HEK293 (cell line): ENCODE results near the gene GPAM.

Experiments used
- CTCF ChIA-PET: fragments of 350-600 bp; formaldehyde crosslinking; extraction: SDS; loops from one replicate; lab custom pipeline; 2021; ENCODE audit warnings: antibody characterized with exemption; lab: Yijun Ruan, JAX
- POLR2A ChIA-PET: fragments of 300-600 bp; formaldehyde crosslinking; extraction: SDS; loops from one replicate; lab custom pipeline; 2020; ENCODE audit warnings: antibody characterized with exemption, inconsistent platforms; lab: Yijun Ruan, JAX
- H3K27ac ChIP-seq: fragments of 200-500 bp; sonication (Bioruptor generic); 2 replicates; pipeline ENCODE4 v1.5.1; 2014; ENCODE audit warnings: low read depth, low read length, control low read depth, inconsistent platforms; ENCODE audit errors: extremely low read depth
- H3K36me3 ChIP-seq, 2 experiments: fragments of 200-500 bp in 1 of 2; sonication (Bioruptor generic) in 1 of 2; 1 replicate in 1 of 2; 2 replicates in 1 of 2; pipeline ENCODE4 v1.5.1; 2014 to 2017; ENCODE audit warnings: inconsistent platforms in 2 of 2, low read length in 2 of 2; ENCODE audit not compliant: control insufficient read depth in 2 of 2, insufficient read depth in 1 of 2
- H3K4me1 ChIP-seq: fragments of 200-500 bp; sonication (Bioruptor generic); 2 replicates; pipeline ENCODE4 v1.5.1; 2014; ENCODE audit warnings: mild to moderate bottlenecking, low read length, inconsistent platforms; ENCODE audit not compliant: control insufficient read depth, insufficient read depth
- H3K4me3 ChIP-seq: 2 replicates; pipeline ENCODE4 v1.5.1; 2011; ENCODE audit warnings: low read depth, mild to moderate bottlenecking, control low read depth, low read length, moderate library complexity
- H3K9me3 ChIP-seq: fragments of 200-500 bp; sonication (Bioruptor generic); 2 replicates; pipeline ENCODE4 v1.5.1; 2014; ENCODE audit warnings: low read depth, low read length, inconsistent platforms; ENCODE audit not compliant: control insufficient read depth, insufficient read depth
- SP2 ChIP-seq: fragments of 450-650 bp; formaldehyde crosslinking; IDR thresholded peaks from 2 replicates; pipeline ENCODE4 v1.5.1; 2016; ENCODE audit warnings: missing biosample characterization, missing genetic modification characterization
- ZBTB17 ChIP-seq: fragments of 450-650 bp; formaldehyde crosslinking; IDR thresholded peaks from 2 replicates; pipeline ENCODE4 v1.5.1; 2016; ENCODE audit warnings: missing biosample characterization, missing genetic modification characterization
- ZBTB20 ChIP-seq: fragments of 450-650 bp; formaldehyde crosslinking; IDR thresholded peaks from 2 replicates; pipeline ENCODE4 v1.5.1; 2016; ENCODE audit warnings: missing biosample characterization, missing genetic modification characterization
- ZNF184 ChIP-seq: fragments of 450-650 bp; IDR thresholded peaks from 2 replicates; pipeline ENCODE4 v1.5.1; 2018; ENCODE audit warnings: missing biosample characterization, mild to moderate bottlenecking, missing genetic modification characterization
- ZNF239 ChIP-seq: fragments of 450-650 bp; formaldehyde crosslinking; IDR thresholded peaks from 2 replicates; pipeline ENCODE4 v1.5.1; 2016; ENCODE audit warnings: missing biosample characterization, missing genetic modification characterization
- ZNF248 ChIP-seq: fragments of 450-650 bp; formaldehyde crosslinking; IDR thresholded peaks from 2 replicates; pipeline ENCODE4 v1.5.1; 2017; ENCODE audit warnings: missing biosample characterization, missing genetic modification characterization
- ZNF266 ChIP-seq: fragments of 450-650 bp; formaldehyde crosslinking; IDR thresholded peaks from 2 replicates; pipeline ENCODE4 v1.5.1; 2016; ENCODE audit warnings: missing biosample characterization, missing genetic modification characterization, low read depth
- ZNF324 ChIP-seq: fragments of 450-650 bp; formaldehyde crosslinking; IDR thresholded peaks from 2 replicates; pipeline ENCODE4 v1.5.1; 2016; ENCODE audit warnings: missing biosample characterization, missing genetic modification characterization
- ZNF426 ChIP-seq: fragments of 450-650 bp; formaldehyde crosslinking; IDR thresholded peaks from 2 replicates; pipeline ENCODE4 v1.5.1; 2017; ENCODE audit warnings: missing biosample characterization, missing genetic modification characterization, mild to moderate bottlenecking, inconsistent platforms, moderate library complexity
- ZNF548 ChIP-seq: fragments of 450-650 bp; formaldehyde crosslinking; IDR thresholded peaks from 2 replicates; pipeline ENCODE4 v1.5.1; 2016; ENCODE audit warnings: missing biosample characterization, missing genetic modification characterization
- ZNF549 ChIP-seq: fragments of 450-650 bp; IDR thresholded peaks from 2 replicates; pipeline ENCODE4 v1.5.1; 2018; ENCODE audit warnings: missing biosample characterization, missing genetic modification characterization, mild to moderate bottlenecking, inconsistent platforms, moderate library complexity
- ZNF558 ChIP-seq: fragments of 450-650 bp; formaldehyde crosslinking; IDR thresholded peaks from 2 replicates; pipeline ENCODE4 v1.5.1; 2016; ENCODE audit warnings: missing biosample characterization, missing genetic modification characterization
- ZNF792 ChIP-seq: fragments of 450-650 bp; formaldehyde crosslinking; IDR thresholded peaks from 2 replicates; pipeline ENCODE4 v1.5.1; 2016; ENCODE audit warnings: missing biosample characterization, missing genetic modification characterization
- TF ChIP-seq, protein P1 (sequence below): fragments of 450-650 bp; formaldehyde crosslinking; IDR thresholded peaks from 2 replicates; pipeline ENCODE4 v1.5.1; 2017; ENCODE audit warnings: missing biosample characterization, missing genetic modification characterization
- TF ChIP-seq, protein P2 (sequence below): fragments of 450-650 bp; formaldehyde crosslinking; IDR thresholded peaks from 2 replicates; pipeline ENCODE4 v1.5.0; 2017; ENCODE audit warnings: missing biosample characterization, missing genetic modification characterization, borderline replicate concordance
- TF ChIP-seq, protein P3 (sequence below): IDR thresholded peaks from 2 replicates; pipeline ENCODE4 v1.6.1; 2011; ENCODE audit warnings: mild to moderate bottlenecking, low read depth, low read length, borderline replicate concordance
- TF ChIP-seq, protein P4 (sequence below): fragments of 450-650 bp; formaldehyde crosslinking; IDR thresholded peaks from 2 replicates; pipeline ENCODE4 v1.5.1; 2016; ENCODE audit warnings: missing biosample characterization, missing genetic modification characterization
- TF ChIP-seq, protein P5 (sequence below): fragments of 450-650 bp; formaldehyde crosslinking; IDR thresholded peaks from 2 replicates; pipeline ENCODE4 v1.5.1; 2016; ENCODE audit warnings: missing biosample characterization, missing genetic modification characterization
- TF ChIP-seq, protein P6 (sequence below): fragments of 450-650 bp; formaldehyde crosslinking; IDR thresholded peaks from 2 replicates; pipeline ENCODE4 v1.5.1; 2016; ENCODE audit warnings: missing biosample characterization, missing genetic modification characterization, borderline replicate concordance

The GPAM gene

DNA sequence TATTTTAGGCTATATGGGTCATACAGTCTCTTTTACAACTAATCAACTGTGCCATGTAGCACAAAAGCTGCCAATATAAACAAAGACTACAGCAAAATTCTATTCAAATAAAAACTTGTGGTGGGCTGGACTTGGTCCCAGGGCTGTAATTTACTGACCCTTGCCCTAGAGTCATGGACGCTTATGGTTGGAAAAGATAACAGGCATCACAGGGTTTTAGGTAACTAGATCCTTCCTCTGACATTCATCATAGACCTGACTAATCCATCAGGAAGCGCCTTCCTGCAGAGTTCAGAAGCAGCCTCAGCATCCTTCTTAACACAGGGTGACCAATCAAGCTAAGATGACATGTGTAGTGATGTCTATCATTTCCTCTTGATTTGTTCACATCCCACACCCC is 40.2 kb upstream of the GPAM start:
- ChIA-PET POLR2A (no interaction called here), CTCF (no interaction called here)
- no peaks in the 10 kb centered on the region for H3K9me3 ChIP-seq

DNA sequence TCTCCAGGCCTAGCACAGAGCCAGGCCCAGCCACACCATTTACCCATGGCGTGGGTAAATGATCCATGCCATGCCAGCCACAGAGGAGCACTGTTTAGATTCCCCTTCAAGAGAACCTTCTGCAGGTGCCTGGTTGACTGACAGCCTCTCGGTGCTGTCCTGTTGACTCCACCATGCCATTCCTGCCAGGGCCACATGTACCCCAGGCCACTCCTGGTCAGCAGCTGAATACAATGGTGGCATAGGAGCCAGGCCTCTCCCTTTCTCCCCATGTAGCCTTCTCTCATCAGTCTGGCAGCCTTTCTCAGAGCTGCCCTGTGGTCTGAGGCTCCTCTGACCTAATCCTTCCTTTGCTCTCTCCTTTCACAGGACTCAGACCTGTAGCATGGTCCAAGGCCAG is 39.2 kb upstream of the GPAM start:
- CTCF ChIA-PET: interaction anchor here (0.6 kb wide), 1 partner anchor 1146 kb away, joined by 6 read pairs; the partner anchor contains the start of gene ADRA2A
- no peak overlapping the region for H3K27ac ChIP-seq
- H3K9me3 ChIP-seq: no peaks in the 10 kb centered on the region
- no peaks in the 10 kb centered on the region for H3K36me3 ChIP-seq
- H3K4me1 ChIP-seq: no peaks in the 10 kb centered on the region; the same call in 1 of the 2 replicates
- TF ChIP-seq ZNF248 (no peak), ZNF792 (tag by site-specific recombination) (no peak), SP2 (tag by site-specific recombination) (no peak)
- TF ChIP-seq, all 188 proteins: peak for 0
- H3K4me3 ChIP-seq: no peak overlapping the region
- POLR2A ChIA-PET: no interaction called here

More for the DNA sequence above, 40.2 kb upstream of the GPAM start:
- Histone ChIP-seq H3K36me3 (no peaks in the 10 kb centered on the region), H3K27ac (no peak overlapping the region), H3K4me3 (no peak overlapping the region)
- TF ChIP-seq ZNF266: no peak
- TF ChIP-seq ZBTB17 (tag by site-specific recombination): peak; percentile 29; the same call in 1 of the 2 replicates
- TF ChIP-seq, protein P1, sequence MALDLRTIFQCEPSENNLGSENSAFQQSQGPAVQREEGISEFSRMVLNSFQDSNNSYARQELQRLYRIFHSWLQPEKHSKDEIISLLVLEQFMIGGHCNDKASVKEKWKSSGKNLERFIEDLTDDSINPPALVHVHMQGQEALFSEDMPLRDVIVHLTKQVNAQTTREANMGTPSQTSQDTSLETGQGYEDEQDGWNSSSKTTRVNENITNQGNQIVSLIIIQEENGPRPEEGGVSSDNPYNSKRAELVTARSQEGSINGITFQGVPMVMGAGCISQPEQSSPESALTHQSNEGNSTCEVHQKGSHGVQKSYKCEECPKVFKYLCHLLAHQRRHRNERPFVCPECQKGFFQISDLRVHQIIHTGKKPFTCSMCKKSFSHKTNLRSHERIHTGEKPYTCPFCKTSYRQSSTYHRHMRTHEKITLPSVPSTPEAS (tag by site-specific recombination): no peak
- peak; percentile 81 for TF ChIP-seq ZNF558 (tag by site-specific recombination)
- no peak for TF ChIP-seq ZNF549
- TF ChIP-seq, all 188 proteins: peak for 2
- no peaks in the 10 kb centered on the region; the same call in 1 of the 2 replicates for H3K4me1 ChIP-seq

DNA sequence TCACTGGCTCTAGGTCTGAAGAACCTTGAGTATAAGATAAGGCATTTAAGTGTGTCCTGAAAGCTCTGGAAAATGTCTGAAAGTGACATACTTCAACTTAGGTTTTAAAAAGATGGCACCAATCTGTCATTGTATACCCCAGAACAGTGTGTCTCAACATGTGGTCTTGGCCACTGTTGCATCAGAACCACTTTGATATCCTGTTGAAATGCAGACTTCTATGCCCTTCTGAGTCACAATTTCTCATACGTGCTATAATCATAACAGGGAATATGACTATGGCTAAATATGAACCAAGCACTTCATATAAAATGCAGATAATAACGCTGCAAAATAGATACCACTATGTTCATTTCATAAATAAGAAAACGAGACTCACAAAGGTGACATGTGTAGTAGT is 38.0 kb upstream of the GPAM start:
- Histone ChIP-seq H3K4me1 (no peaks in the 10 kb centered on the region; the same call in 1 of the 2 replicates), H3K36me3 (no peaks in the 10 kb centered on the region), H3K27ac (no peak overlapping the region), H3K4me3 (no peak overlapping the region), H3K9me3 (no peaks in the 10 kb centered on the region)
- POLR2A ChIA-PET: no interaction called here
- CTCF ChIA-PET: no interaction called here
- TF ChIP-seq, protein P2, sequence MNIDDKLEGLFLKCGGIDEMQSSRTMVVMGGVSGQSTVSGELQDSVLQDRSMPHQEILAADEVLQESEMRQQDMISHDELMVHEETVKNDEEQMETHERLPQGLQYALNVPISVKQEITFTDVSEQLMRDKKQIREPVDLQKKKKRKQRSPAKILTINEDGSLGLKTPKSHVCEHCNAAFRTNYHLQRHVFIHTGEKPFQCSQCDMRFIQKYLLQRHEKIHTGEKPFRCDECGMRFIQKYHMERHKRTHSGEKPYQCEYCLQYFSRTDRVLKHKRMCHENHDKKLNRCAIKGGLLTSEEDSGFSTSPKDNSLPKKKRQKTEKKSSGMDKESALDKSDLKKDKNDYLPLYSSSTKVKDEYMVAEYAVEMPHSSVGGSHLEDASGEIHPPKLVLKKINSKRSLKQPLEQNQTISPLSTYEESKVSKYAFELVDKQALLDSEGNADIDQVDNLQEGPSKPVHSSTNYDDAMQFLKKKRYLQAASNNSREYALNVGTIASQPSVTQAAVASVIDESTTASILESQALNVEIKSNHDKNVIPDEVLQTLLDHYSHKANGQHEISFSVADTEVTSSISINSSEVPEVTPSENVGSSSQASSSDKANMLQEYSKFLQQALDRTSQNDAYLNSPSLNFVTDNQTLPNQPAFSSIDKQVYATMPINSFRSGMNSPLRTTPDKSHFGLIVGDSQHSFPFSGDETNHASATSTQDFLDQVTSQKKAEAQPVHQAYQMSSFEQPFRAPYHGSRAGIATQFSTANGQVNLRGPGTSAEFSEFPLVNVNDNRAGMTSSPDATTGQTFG (tag by site-specific recombination): no peak
- TF ChIP-seq ZNF548 (tag by site-specific recombination): no peak
- TF ChIP-seq ZNF239: no peak
- TF ChIP-seq ZNF426: no peak
- no peak for TF ChIP-seq ZNF184 (tag by site-specific recombination)
- TF ChIP-seq, protein P3, sequence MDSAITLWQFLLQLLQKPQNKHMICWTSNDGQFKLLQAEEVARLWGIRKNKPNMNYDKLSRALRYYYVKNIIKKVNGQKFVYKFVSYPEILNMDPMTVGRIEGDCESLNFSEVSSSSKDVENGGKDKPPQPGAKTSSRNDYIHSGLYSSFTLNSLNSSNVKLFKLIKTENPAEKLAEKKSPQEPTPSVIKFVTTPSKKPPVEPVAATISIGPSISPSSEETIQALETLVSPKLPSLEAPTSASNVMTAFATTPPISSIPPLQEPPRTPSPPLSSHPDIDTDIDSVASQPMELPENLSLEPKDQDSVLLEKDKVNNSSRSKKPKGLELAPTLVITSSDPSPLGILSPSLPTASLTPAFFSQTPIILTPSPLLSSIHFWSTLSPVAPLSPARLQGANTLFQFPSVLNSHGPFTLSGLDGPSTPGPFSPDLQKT: no peak
- TF ChIP-seq ZNF324 (tag by site-specific recombination): no peak
- no peak for TF ChIP-seq ZBTB20 (tag by site-specific recombination)
- TF ChIP-seq, protein P4, sequence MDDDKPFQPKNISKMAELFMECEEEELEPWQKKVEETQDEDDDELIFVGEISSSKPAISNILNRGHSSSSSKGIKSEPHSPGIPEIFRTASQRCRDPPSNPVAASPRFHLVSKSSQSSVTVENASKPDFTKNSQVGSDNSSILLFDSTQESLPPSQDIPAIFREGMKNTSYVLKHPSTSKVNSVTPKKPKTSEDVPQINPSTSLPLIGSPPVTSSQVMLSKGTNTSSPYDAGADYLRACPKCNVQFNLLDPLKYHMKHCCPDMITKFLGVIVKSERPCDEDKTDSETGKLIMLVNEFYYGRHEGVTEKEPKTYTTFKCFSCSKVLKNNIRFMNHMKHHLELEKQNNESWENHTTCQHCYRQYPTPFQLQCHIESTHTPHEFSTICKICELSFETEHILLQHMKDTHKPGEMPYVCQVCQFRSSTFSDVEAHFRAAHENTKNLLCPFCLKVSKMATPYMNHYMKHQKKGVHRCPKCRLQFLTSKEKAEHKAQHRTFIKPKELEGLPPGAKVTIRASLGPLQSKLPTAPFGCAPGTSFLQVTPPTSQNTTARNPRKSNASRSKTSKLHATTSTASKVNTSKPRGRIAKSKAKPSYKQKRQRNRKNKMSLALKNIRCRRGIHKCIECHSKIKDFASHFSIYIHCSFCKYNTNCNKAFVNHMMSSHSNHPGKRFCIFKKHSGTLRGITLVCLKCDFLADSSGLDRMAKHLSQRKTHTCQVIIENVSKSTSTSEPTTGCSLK (tag by site-specific recombination): no peak
- TF ChIP-seq, protein P5, sequence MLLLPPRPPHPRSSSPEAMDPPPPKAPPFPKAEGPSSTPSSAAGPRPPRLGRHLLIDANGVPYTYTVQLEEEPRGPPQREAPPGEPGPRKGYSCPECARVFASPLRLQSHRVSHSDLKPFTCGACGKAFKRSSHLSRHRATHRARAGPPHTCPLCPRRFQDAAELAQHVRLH (tag by site-specific recombination): no peak
- TF ChIP-seq, protein P6, sequence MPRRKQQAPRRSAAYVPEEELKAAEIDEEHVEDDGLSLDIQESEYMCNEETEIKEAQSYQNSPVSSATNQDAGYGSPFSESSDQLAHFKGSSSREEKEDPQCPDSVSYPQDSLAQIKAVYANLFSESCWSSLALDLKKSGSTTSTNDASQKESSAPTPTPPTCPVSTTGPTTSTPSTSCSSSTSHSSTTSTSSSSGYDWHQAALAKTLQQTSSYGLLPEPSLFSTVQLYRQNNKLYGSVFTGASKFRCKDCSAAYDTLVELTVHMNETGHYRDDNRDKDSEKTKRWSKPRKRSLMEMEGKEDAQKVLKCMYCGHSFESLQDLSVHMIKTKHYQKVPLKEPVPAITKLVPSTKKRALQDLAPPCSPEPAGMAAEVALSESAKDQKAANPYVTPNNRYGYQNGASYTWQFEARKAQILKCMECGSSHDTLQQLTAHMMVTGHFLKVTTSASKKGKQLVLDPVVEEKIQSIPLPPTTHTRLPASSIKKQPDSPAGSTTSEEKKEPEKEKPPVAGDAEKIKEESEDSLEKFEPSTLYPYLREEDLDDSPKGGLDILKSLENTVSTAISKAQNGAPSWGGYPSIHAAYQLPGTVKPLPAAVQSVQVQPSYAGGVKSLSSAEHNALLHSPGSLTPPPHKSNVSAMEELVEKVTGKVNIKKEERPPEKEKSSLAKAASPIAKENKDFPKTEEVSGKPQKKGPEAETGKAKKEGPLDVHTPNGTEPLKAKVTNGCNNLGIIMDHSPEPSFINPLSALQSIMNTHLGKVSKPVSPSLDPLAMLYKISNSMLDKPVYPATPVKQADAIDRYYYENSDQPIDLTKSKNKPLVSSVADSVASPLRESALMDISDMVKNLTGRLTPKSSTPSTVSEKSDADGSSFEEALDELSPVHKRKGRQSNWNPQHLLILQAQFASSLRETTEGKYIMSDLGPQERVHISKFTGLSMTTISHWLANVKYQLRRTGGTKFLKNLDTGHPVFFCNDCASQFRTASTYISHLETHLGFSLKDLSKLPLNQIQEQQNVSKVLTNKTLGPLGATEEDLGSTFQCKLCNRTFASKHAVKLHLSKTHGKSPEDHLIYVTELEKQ (tag by site-specific recombination): no peak
